OCI-LY1 (cell line): ENCODE results near the gene ADAM8.

Experiments
- H2AFZ ChIP-seq: fragments of 200-600 bp; sonication (generic), shearing (Covaris generic); 2 replicates; pipeline ENCODE4 v1.6.0; 2014; ENCODE audit warnings: antibody characterized with exemption, mild to moderate bottlenecking, low read length
- H3F3A ChIP-seq: fragments of 200-600 bp; sonication (generic), shearing (Covaris generic); 2 replicates; pipeline ENCODE4 v1.6.0; 2014; ENCODE audit warnings: mild to moderate bottlenecking, antibody characterized with exemption, low read length, moderate library complexity; ENCODE audit not compliant: insufficient read depth
- H3K27ac ChIP-seq: fragments of 200-600 bp; sonication (generic); 2 replicates; pipeline ENCODE4 v1.5.1; 2014; ENCODE audit warnings: low read length, mixed run types, mild to moderate bottlenecking, low read depth; ENCODE audit not compliant: poor library complexity, severe bottlenecking
- H3K27me3 ChIP-seq: fragments of 200-600 bp; sonication (generic); 2 replicates; pipeline ENCODE4 v1.6.0; 2014; ENCODE audit warnings: antibody characterized with exemption, mild to moderate bottlenecking, low read length, moderate library complexity; ENCODE audit not compliant: insufficient read depth
- H3K36me3 ChIP-seq: fragments of 200-600 bp; sonication (generic); 2 replicates; pipeline ENCODE4 v1.6.1; 2014; ENCODE audit warnings: mild to moderate bottlenecking, antibody characterized with exemption, low read length, moderate library complexity, mixed read lengths; ENCODE audit not compliant: insufficient read depth
- H3K4me1 ChIP-seq: fragments of 200-600 bp; sonication (generic); 2 replicates; pipeline ENCODE4 v1.5.1; 2014; ENCODE audit warnings: mild to moderate bottlenecking, low read length, moderate library complexity; ENCODE audit not compliant: insufficient read depth, severe bottlenecking
- H3K4me2 ChIP-seq: fragments of 200-600 bp; sonication (generic), shearing (Covaris generic); 2 replicates; pipeline ENCODE4 v1.6.1; 2014; ENCODE audit warnings: low read length
- H3K4me3 ChIP-seq: fragments of 200-600 bp; sonication (generic); 2 replicates; pipeline ENCODE4 v1.5.1; 2014; ENCODE audit warnings: low read length, low read depth, mild to moderate bottlenecking, mixed read lengths; ENCODE audit not compliant: poor library complexity, severe bottlenecking
- H3K79me2 ChIP-seq: fragments of 200-600 bp; shearing (Covaris generic); 2 replicates; pipeline ENCODE4 v1.6.1; 2016; ENCODE audit warnings: mixed run types, low read length, mixed read lengths; ENCODE audit not compliant: insufficient read depth
- H3K9ac ChIP-seq: fragments of 200-600 bp; sonication (generic), shearing (Covaris generic); 2 replicates; pipeline ENCODE4 v1.6.1; 2014; ENCODE audit warnings: mild to moderate bottlenecking, low read length, mixed read lengths
- H3K9me2 ChIP-seq: fragments of 200-600 bp; sonication (generic), shearing (Covaris generic); 2 replicates; pipeline ENCODE4 v1.6.1; 2014; ENCODE audit warnings: low read depth, mild to moderate bottlenecking, low read length, mixed read lengths
- H3K9me3 ChIP-seq: fragments of 200-600 bp; shearing (Covaris generic); 2 replicates; pipeline ENCODE4 v1.6.1; 2014; ENCODE audit warnings: low read length, mixed read lengths
- H4K20me1 ChIP-seq: fragments of 200-600 bp; sonication (generic), shearing (Covaris generic); 2 replicates; pipeline ENCODE4 v1.6.0; 2016; ENCODE audit warnings: mild to moderate bottlenecking, low read length; ENCODE audit not compliant: insufficient read depth
- CTCF ChIP-seq: fragments of 200-600 bp; sonication (generic), shearing (Covaris generic); IDR thresholded peaks from 2 replicates; pipeline ENCODE4 v1.5.1; 2017; ENCODE audit warnings: mild to moderate bottlenecking, antibody characterized with exemption, low read length, moderate library complexity, mixed read lengths
- EZH2 ChIP-seq: fragments of 200-600 bp; sonication (generic), shearing (Covaris generic); IDR thresholded peaks from 2 replicates; pipeline ENCODE4 v1.8.0; 2017; ENCODE audit warnings: borderline replicate concordance, mixed run types, mild to moderate bottlenecking, antibody characterized with exemption, low read length, moderate library complexity, mixed read lengths

The ADAM8 gene

GRCh38 chr10:133294189-133294588, 17.5 kb upstream of the ADAM8 start:
- Histone ChIP-seq H3K4me3 (no peak overlapping the region), H3K9me3 (no peaks in the 10 kb centered on the region), H3K36me3 (peaks cover 75% of the 10 kb centered on the region), H3F3A (no peaks in the 10 kb centered on the region), H3K9me2 (no peaks in the 10 kb centered on the region), H4K20me1 (no peaks in the 10 kb centered on the region), H3K79me2 (no peaks in the 10 kb centered on the region), H3K27ac (no peak overlapping the region), H3K27me3 (no peaks in the 10 kb centered on the region), H3K9ac (no peak overlapping the region), H3K4me1 (no peaks in the 10 kb centered on the region), H2AFZ (no peak overlapping the region), H3K4me2 (no peak overlapping the region)
- TF ChIP-seq CTCF (no peak), EZH2 (no peak)

- Histone ChIP-seq H3K4me2 (no peak overlapping the region), H4K20me1 (no peaks in the 10 kb centered on the region), H3K79me2 (no peaks in the 10 kb centered on the region), H3K4me1 (no peaks in the 10 kb centered on the region), H3K9me3 (no peaks in the 10 kb centered on the region), H3K36me3 (peaks cover 75% of the 10 kb centered on the region), H3K27ac (no peak overlapping the region), H3F3A (no peaks in the 10 kb centered on the region), H2AFZ (no peak overlapping the region), H3K9me2 (no peaks in the 10 kb centered on the region), H3K27me3 (no peaks in the 10 kb centered on the region), H3K4me3 (no peak overlapping the region), H3K9ac (no peak overlapping the region)
- no peak for TF ChIP-seq EZH2
- TF ChIP-seq CTCF: no peak
Measured at GRCh38 chr10:133293810-133294119, 17.1 kb upstream of the ADAM8 start.

GRCh38 chr10:133292919-133293809, 16.5 kb upstream of the ADAM8 start:
- no peak overlapping the region for H3K4me2 ChIP-seq
- H4K20me1 ChIP-seq: no peaks in the 10 kb centered on the region
- H3K27me3 ChIP-seq: no peaks in the 10 kb centered on the region
- H3K9ac ChIP-seq: no peak overlapping the region
- H3K9me3 ChIP-seq: no peaks in the 10 kb centered on the region
- no peaks in the 10 kb centered on the region for H3F3A ChIP-seq
- H3K79me2 ChIP-seq: no peaks in the 10 kb centered on the region
- H3K9me2 ChIP-seq: no peaks in the 10 kb centered on the region
- no peak overlapping the region for H3K27ac ChIP-seq
- TF ChIP-seq CTCF (no peak), EZH2 (no peak)
- no peak overlapping the region for H2AFZ ChIP-seq
- H3K36me3 ChIP-seq: peaks cover 77% of the 10 kb centered on the region
- no peaks in the 10 kb centered on the region for H3K4me1 ChIP-seq
- H3K4me3 ChIP-seq: no peak overlapping the region
